Mucosa of stomach (tissue), 1 donor: ENCODE results near the gene FBXL17.

Experiments
- H3K27me3 ChIP-seq: one replicate; pipeline ENCODE4 v1.7.0; 2013; ENCODE audit warnings: mild to moderate bottlenecking, low read length; ENCODE audit not compliant: control insufficient read depth, insufficient read depth
- H3K36me3 ChIP-seq: one replicate; pipeline ENCODE4 v1.7.0; 2013; ENCODE audit warnings: low read length; ENCODE audit not compliant: control insufficient read depth, insufficient read depth
- H3K4me1 ChIP-seq: one replicate; pipeline ENCODE4 v1.7.0; 2013; ENCODE audit warnings: mild to moderate bottlenecking, low read length; ENCODE audit not compliant: control insufficient read depth, insufficient read depth
- H3K4me3 ChIP-seq: one replicate; pipeline ENCODE4 v1.7.0; 2013; ENCODE audit warnings: low read length
- H3K9ac ChIP-seq: one replicate; pipeline ENCODE4 v1.7.0; 2013; ENCODE audit warnings: mild to moderate bottlenecking, low read length, moderate library complexity
- H3K9me3 ChIP-seq: one replicate; pipeline ENCODE4 v1.7.0; 2013; ENCODE audit warnings: mild to moderate bottlenecking, low read length, moderate library complexity; ENCODE audit not compliant: control insufficient read depth
- donor health status: Pancreatic carcinoma.

FBXL17 gene

GRCh38 chr5:107969847-107970246 lies 412.1 kb downstream of the FBXL17 start:
- H3K9me3 ChIP-seq = no peaks in the 10 kb centered on the region
- no peaks in the 10 kb centered on the region for H3K27me3 ChIP-seq
- H3K9ac ChIP-seq = no peak overlapping the region
- no peak overlapping the region for H3K4me3 ChIP-seq
- no peaks in the 10 kb centered on the region for H3K4me1 ChIP-seq
- no peaks in the 10 kb centered on the region for H3K36me3 ChIP-seq

GRCh38 chr5:107968998-107969397 lies 412.9 kb downstream of the FBXL17 start:
- Histone ChIP-seq H3K4me3 (no peak overlapping the region), H3K36me3 (no peaks in the 10 kb centered on the region), H3K27me3 (no peaks in the 10 kb centered on the region), H3K9me3 (no peaks in the 10 kb centered on the region), H3K4me1 (no peaks in the 10 kb centered on the region), H3K9ac (no peak overlapping the region)

GRCh38 chr5:107968406-107968843 lies 413.5 kb downstream of the FBXL17 start:
- no peak overlapping the region for H3K9ac ChIP-seq
- no peaks in the 10 kb centered on the region for H3K36me3 ChIP-seq
- H3K9me3 ChIP-seq = no peaks in the 10 kb centered on the region
- no peaks in the 10 kb centered on the region for H3K27me3 ChIP-seq
- H3K4me3 ChIP-seq = no peak overlapping the region
- no peaks in the 10 kb centered on the region for H3K4me1 ChIP-seq

- Histone ChIP-seq H3K36me3 (no peaks in the 10 kb centered on the region), H3K9me3 (no peaks in the 10 kb centered on the region), H3K4me1 (no peaks in the 10 kb centered on the region), H3K9ac (no peak overlapping the region), H3K4me3 (no peak overlapping the region), H3K27me3 (no peaks in the 10 kb centered on the region)
These were observed 415.7 kb downstream of the FBXL17 start for GRCh38 chr5:107966201-107966600.

- no peak overlapping the region for H3K4me3 ChIP-seq
- no peaks in the 10 kb centered on the region for H3K4me1 ChIP-seq
- H3K36me3 ChIP-seq = no peaks in the 10 kb centered on the region
- no peaks in the 10 kb centered on the region for H3K27me3 ChIP-seq
- H3K9me3 ChIP-seq = no peaks in the 10 kb centered on the region
- H3K9ac ChIP-seq = no peak overlapping the region
These were observed 417.2 kb downstream of the FBXL17 start for GRCh38 chr5:107964722-107965121.

- H3K36me3 ChIP-seq = no peaks in the 10 kb centered on the region
- no peak overlapping the region for H3K9ac ChIP-seq
- H3K9me3 ChIP-seq = no peaks in the 10 kb centered on the region
- no peaks in the 10 kb centered on the region for H3K4me1 ChIP-seq
- no peak overlapping the region for H3K4me3 ChIP-seq
- H3K27me3 ChIP-seq = no peaks in the 10 kb centered on the region
These were observed 422.2 kb downstream of the FBXL17 start for GRCh38 chr5:107959573-107960279.

- Histone ChIP-seq H3K4me3 (no peak overlapping the region), H3K9ac (no peak overlapping the region), H3K4me1 (no peaks in the 10 kb centered on the region), H3K9me3 (no peaks in the 10 kb centered on the region), H3K27me3 (no peaks in the 10 kb centered on the region), H3K36me3 (no peaks in the 10 kb centered on the region)
These were observed 423.0 kb downstream of the FBXL17 start for GRCh38 chr5:107958861-107959260.

GRCh38 chr5:107958432-107958831 lies 423.5 kb downstream of the FBXL17 start:
- H3K4me3 ChIP-seq = no peak overlapping the region
- H3K9me3 ChIP-seq = no peaks in the 10 kb centered on the region
- no peaks in the 10 kb centered on the region for H3K4me1 ChIP-seq
- H3K36me3 ChIP-seq = no peaks in the 10 kb centered on the region
- H3K9ac ChIP-seq = no peak overlapping the region
- no peaks in the 10 kb centered on the region for H3K27me3 ChIP-seq

- no peaks in the 10 kb centered on the region for H3K27me3 ChIP-seq
- no peaks in the 10 kb centered on the region for H3K9me3 ChIP-seq
- H3K4me1 ChIP-seq = no peaks in the 10 kb centered on the region
- H3K4me3 ChIP-seq = no peak overlapping the region
- H3K9ac ChIP-seq = no peak overlapping the region
- no peaks in the 10 kb centered on the region for H3K36me3 ChIP-seq
These were observed 424.8 kb downstream of the FBXL17 start for GRCh38 chr5:107957051-107957450.

GRCh38 chr5:107955321-107955720 lies 426.6 kb downstream of the FBXL17 start:
- H3K36me3 ChIP-seq = no peaks in the 10 kb centered on the region
- no peak overlapping the region for H3K9ac ChIP-seq
- no peaks in the 10 kb centered on the region for H3K4me1 ChIP-seq
- no peak overlapping the region for H3K4me3 ChIP-seq
- no peaks in the 10 kb centered on the region for H3K9me3 ChIP-seq
- no peaks in the 10 kb centered on the region for H3K27me3 ChIP-seq

- Histone ChIP-seq H3K27me3 (no peaks in the 10 kb centered on the region), H3K36me3 (no peaks in the 10 kb centered on the region), H3K9ac (no peak overlapping the region), H3K4me3 (no peak overlapping the region), H3K4me1 (no peaks in the 10 kb centered on the region), H3K9me3 (no peaks in the 10 kb centered on the region)
These were observed 427.6 kb downstream of the FBXL17 start for GRCh38 chr5:107954254-107954653.

- H3K9ac ChIP-seq = no peak overlapping the region
- no peaks in the 10 kb centered on the region for H3K36me3 ChIP-seq
- no peaks in the 10 kb centered on the region for H3K27me3 ChIP-seq
- no peaks in the 10 kb centered on the region for H3K9me3 ChIP-seq
- H3K4me3 ChIP-seq = no peak overlapping the region
- no peaks in the 10 kb centered on the region for H3K4me1 ChIP-seq
These were observed 429.4 kb downstream of the FBXL17 start for GRCh38 chr5:107952450-107952849.

GRCh38 chr5:107951309-107951708 lies 430.6 kb downstream of the FBXL17 start:
- Histone ChIP-seq H3K9ac (no peak overlapping the region), H3K4me3 (no peak overlapping the region), H3K9me3 (no peaks in the 10 kb centered on the region), H3K36me3 (no peaks in the 10 kb centered on the region), H3K27me3 (no peaks in the 10 kb centered on the region), H3K4me1 (no peaks in the 10 kb centered on the region)
